ENCODE measurements around the gene TNFRSF1B.

DNA sequence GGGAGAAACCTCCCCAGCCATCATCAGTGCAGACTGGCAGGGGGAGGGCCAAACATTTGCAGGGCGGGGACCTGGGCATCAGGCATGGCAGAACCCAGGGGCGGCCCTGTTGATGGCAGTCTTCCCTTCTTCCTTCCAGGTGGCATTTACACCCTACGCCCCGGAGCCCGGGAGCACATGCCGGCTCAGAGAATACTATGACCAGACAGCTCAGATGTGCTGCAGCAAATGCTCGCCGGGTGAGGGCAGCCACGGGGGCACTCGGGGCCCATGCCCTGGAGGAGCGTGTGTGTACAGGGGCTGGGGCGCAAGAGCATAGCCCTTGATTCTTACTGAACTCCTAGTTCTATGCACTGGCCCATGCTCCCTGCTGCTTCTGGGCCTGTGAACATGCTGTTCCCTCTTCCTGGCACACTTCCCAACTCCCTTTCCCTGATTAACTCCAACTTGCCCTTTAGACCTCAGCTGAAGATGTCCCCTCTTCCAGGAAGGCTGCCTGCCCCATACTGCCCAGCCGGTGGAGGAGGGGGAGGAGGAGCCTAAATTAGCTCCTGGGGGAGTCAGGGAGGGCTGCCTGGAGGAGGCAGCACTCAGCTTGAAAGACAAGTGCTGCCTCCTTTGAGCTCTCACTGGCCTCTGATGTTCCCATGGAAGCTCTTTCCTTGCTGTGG lies 22.0 kb downstream of the TNFRSF1B start:
- TF ChIP-seq POLR2A (IDR thresholded peaks at IDR 0.05): no peak
- TF ChIP-seq, protein P1, sequence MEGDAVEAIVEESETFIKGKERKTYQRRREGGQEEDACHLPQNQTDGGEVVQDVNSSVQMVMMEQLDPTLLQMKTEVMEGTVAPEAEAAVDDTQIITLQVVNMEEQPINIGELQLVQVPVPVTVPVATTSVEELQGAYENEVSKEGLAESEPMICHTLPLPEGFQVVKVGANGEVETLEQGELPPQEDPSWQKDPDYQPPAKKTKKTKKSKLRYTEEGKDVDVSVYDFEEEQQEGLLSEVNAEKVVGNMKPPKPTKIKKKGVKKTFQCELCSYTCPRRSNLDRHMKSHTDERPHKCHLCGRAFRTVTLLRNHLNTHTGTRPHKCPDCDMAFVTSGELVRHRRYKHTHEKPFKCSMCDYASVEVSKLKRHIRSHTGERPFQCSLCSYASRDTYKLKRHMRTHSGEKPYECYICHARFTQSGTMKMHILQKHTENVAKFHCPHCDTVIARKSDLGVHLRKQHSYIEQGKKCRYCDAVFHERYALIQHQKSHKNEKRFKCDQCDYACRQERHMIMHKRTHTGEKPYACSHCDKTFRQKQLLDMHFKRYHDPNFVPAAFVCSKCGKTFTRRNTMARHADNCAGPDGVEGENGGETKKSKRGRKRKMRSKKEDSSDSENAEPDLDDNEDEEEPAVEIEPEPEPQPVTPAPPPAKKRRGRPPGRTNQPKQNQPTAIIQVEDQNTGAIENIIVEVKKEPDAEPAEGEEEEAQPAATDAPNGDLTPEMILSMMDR (IDR thresholded peaks at IDR 0.05): no peak

Data from uterus (tissue), 2 donors.